GM23338 (cell line): ENCODE data around the gene ZNF491. TPM values are rescaled to one million over a fixed set of nuclear protein-coding genes. Genes with fewer than 3 reads are reported as not detected.

Experiments
- ATAC-seq: fragments of 200-7000 bp; cut with Tn5 transposase; 3 replicates; pipeline ENCODE4 v1.9.1; 2020
- DNase-seq: peaks from one replicate; pipeline ENCODE4 v3.0.0-alpha.2; 2015; ENCODE audit warnings: low spot score
- H2AFZ ChIP-seq: fragments of 200-600 bp; sonication (generic); 2 replicates; pipeline ENCODE4 v1.8.0; 2016; ENCODE audit warnings: antibody characterized with exemption, mild to moderate bottlenecking, moderate library complexity
- H3F3A ChIP-seq: fragments of 200-600 bp; sonication (generic); replicated peaks from 2 replicates; pipeline ENCODE4 v1.8.0; 2017; ENCODE audit warnings: antibody characterized with exemption, mixed run types, low read depth
- H3K27ac ChIP-seq: fragments of 200-600 bp; sonication (generic); 2 replicates; pipeline ENCODE4 v1.6.1; 2016; ENCODE audit warnings: low read depth
- H3K27me3 ChIP-seq: fragments of 200-600 bp; sonication (generic); 2 replicates; pipeline ENCODE4 v1.8.0; 2016; ENCODE audit warnings: mild to moderate bottlenecking, mixed run types, moderate library complexity; ENCODE audit not compliant: insufficient read depth
- H3K36me3 ChIP-seq: fragments of 200-600 bp; sonication (generic); 2 replicates; pipeline ENCODE4 v1.8.0; 2016; ENCODE audit warnings: mild to moderate bottlenecking; ENCODE audit not compliant: insufficient read depth
- H3K4me1 ChIP-seq: fragments of 200-600 bp; sonication (generic); 2 replicates; pipeline ENCODE4 v1.8.0; 2016; ENCODE audit warnings: mild to moderate bottlenecking, moderate library complexity; ENCODE audit not compliant: insufficient read depth
- H3K4me2 ChIP-seq: fragments of 200-600 bp; sonication (generic); 2 replicates; pipeline ENCODE4 v1.7.1; 2017; ENCODE audit warnings: mixed run types
- H3K4me3 ChIP-seq: fragments of 200-600 bp; sonication (generic); 2 replicates; pipeline ENCODE4 v1.6.1; 2016; ENCODE audit warnings: mixed run types
- H3K79me2 ChIP-seq: fragments of 200-600 bp; sonication (generic); replicated peaks from 2 replicates; pipeline ENCODE4 v1.8.0; 2017; ENCODE audit warnings: mild to moderate bottlenecking; ENCODE audit not compliant: insufficient read depth
- H3K9me2 ChIP-seq: fragments of 200-600 bp; sonication (generic); 2 replicates; pipeline ENCODE4 v1.8.0; 2017; ENCODE audit not compliant: insufficient read depth
- H4K20me1 ChIP-seq: fragments of 200-600 bp; sonication (generic); replicated peaks from 2 replicates; pipeline ENCODE4 v1.8.0; 2017; ENCODE audit warnings: mild to moderate bottlenecking; ENCODE audit not compliant: insufficient read depth
- H3K27ac Mint-ChIP-seq: 2 replicates; pipeline ENCODE4 v1.8.0; 2020; ENCODE audit warnings: inconsistent platforms, mild to moderate bottlenecking, moderate library complexity, mixed read lengths
- H3K27me3 Mint-ChIP-seq: 3 replicates; pipeline ENCODE4 v1.8.0; 2022; ENCODE audit warnings: low read depth, mild to moderate bottlenecking, moderate library complexity, mixed read lengths, inconsistent platforms; ENCODE audit not compliant: insufficient read depth, poor library complexity
- H3K36me3 Mint-ChIP-seq: 3 replicates; pipeline ENCODE4 v1.8.0; 2021; ENCODE audit warnings: low read depth, mild to moderate bottlenecking, inconsistent platforms, moderate library complexity, mixed read lengths
- H3K4me1 Mint-ChIP-seq: 3 replicates; pipeline ENCODE4 v1.8.0; 2020; ENCODE audit warnings: mild to moderate bottlenecking, inconsistent platforms, mixed read lengths
- H3K4me3 Mint-ChIP-seq: 3 replicates; pipeline ENCODE4 v1.8.0; 2021; ENCODE audit warnings: moderate library complexity, mild to moderate bottlenecking, inconsistent platforms, mixed read lengths
- H3K9me3 Mint-ChIP-seq: 3 replicates; pipeline ENCODE4 v1.8.0; 2020; ENCODE audit warnings: moderate library complexity, mild to moderate bottlenecking, inconsistent platforms, mixed read lengths
- CREB1 ChIP-seq: fragments of 250-450 bp; sonication (Bioruptor Pico); IDR thresholded peaks from 2 replicates; pipeline ENCODE4 v1.5.0; 2020; ENCODE audit warnings: low read depth, mild to moderate bottlenecking, moderate library complexity
- EZH2phosphoT487 ChIP-seq: fragments of 200-600 bp; sonication (generic); IDR thresholded peaks from one replicate; pipeline ENCODE4 v1.8.1; 2018; ENCODE audit warnings: antibody characterized with exemption; ENCODE audit not compliant: unreplicated experiment
- NANOG ChIP-seq: IDR thresholded peaks from 2 replicates; pipeline ENCODE4 v1.6.1; 2016; ENCODE audit warnings: antibody characterized with exemption, borderline replicate concordance
- POLR2AphosphoS5 ChIP-seq: IDR thresholded peaks from 2 replicates; pipeline ENCODE4 v1.6.1; 2016; ENCODE audit warnings: antibody characterized with exemption, low read depth
- REST ChIP-seq: IDR thresholded peaks from one replicate; pipeline ENCODE4 v1.6.1; 2018; ENCODE audit warnings: antibody characterized with exemption; ENCODE audit not compliant: unreplicated experiment
- STAT1 ChIP-seq: IDR thresholded peaks from one replicate; pipeline ENCODE4 v1.6.1; 2016; ENCODE audit warnings: antibody characterized with exemption; ENCODE audit not compliant: unreplicated experiment
- ZNF114 ChIP-seq: fragments of 250-450 bp; sonication (Bioruptor Pico); IDR thresholded peaks from 2 replicates; pipeline ENCODE4 v1.5.0; 2020; ENCODE audit warnings: mild to moderate bottlenecking, moderate library complexity
- polyA plus RNA-seq: library from polyadenylated mRNA; unstranded; fragments of >200 nt; fragmentation: Nextera tagmentation; extraction: Ambion mirVana; gene quantifications from 2 replicates; pipeline ENCODE4 v1.2.1, GENCODE V29; 2016
- total RNA-seq: library from RNA; depleted of rRNA; stranded (reverse); fragments of >200 nt; shearing (Covaris generic); gene quantifications from 2 replicates; pipeline ENCODE4 v1.2.3, GENCODE V29; 2014
- TF ChIP-seq, protein P1 (sequence below): IDR thresholded peaks from 2 replicates; pipeline ENCODE4 v1.6.1; 2016; ENCODE audit warnings: antibody characterized with exemption
- TF ChIP-seq, protein P2 (sequence below), 2 experiments: fragments of 200-600 bp in 1 of 2; sonication (generic) in 1 of 2; conservative IDR thresholded peaks; 2 replicates each; pipeline versions ENCODE4 v1.5.1 to v1.6.1; 2016 to 2017; ENCODE audit warnings: antibody characterized with exemption in 2 of 2, low read depth in 2 of 2, mild to moderate bottlenecking in 2 of 2, moderate library complexity in 1 of 2

Gene ZNF491
- total and polyA plus RNA-seq, 2 experiments from 2014 or later, result 0.32 to 1.3 TPM

DNA sequence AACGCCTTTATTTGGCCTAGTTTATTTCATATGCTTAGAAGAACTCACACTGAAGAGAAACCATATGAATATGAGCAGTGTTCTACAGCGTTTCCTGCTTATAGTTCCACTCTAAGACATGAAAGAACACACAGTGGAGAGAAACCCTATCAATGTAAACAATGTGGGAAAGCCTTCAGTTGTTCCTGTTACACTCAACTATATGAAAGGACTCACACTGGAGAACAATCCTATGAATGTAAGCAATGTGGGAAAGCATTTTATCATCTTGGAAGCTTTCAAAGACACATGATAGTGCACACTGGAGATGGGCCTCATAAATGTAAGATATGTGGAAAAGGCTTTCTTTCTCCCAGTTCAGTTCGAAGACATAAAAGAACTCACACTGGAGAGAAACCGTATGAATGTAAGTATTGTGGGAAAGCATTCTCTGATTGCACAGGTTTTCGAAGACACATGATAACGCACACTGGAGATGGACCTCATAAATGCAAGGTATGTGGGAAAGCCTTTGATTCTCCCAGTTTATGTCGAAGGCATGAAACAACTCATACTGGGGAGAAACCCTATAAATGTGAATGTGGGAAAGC lies 17.8 kb upstream of the ZNF491 start:
- Histone ChIP-seq H3F3A (no peaks in the 10 kb centered on the region), H3K9me2 (no peaks in the 10 kb centered on the region), H3K4me2 (no peak overlapping the region), H3K27me3 (no peaks in the 10 kb centered on the region), H3K79me2 (no peaks in the 10 kb centered on the region), H3K4me3 (no peak overlapping the region), H4K20me1 (no peaks in the 10 kb centered on the region), H3K36me3 (peaks cover 15% of the 10 kb centered on the region), H2AFZ (no peak overlapping the region), H3K4me1 (no peaks in the 10 kb centered on the region), H3K27ac (no peak overlapping the region)
- H3K27me3 Mint-ChIP-seq, result no peaks in the 10 kb centered on the region
- H3K36me3 Mint-ChIP-seq, result peaks cover 9% of the 10 kb centered on the region; the same call in 2 of the 3 replicates
- H3K4me1 Mint-ChIP-seq, result no peaks in the 10 kb centered on the region
- peaks cover 86% of the 10 kb centered on the region for H3K9me3 Mint-ChIP-seq
- no peak overlapping the region for H3K4me3 Mint-ChIP-seq
- DNase-seq, result no peak
- no peak for ATAC-seq
- no peak overlapping the region for H3K27ac Mint-ChIP-seq
- TF ChIP-seq EZH2phosphoT487, result no peak
- TF ChIP-seq, protein P1, sequence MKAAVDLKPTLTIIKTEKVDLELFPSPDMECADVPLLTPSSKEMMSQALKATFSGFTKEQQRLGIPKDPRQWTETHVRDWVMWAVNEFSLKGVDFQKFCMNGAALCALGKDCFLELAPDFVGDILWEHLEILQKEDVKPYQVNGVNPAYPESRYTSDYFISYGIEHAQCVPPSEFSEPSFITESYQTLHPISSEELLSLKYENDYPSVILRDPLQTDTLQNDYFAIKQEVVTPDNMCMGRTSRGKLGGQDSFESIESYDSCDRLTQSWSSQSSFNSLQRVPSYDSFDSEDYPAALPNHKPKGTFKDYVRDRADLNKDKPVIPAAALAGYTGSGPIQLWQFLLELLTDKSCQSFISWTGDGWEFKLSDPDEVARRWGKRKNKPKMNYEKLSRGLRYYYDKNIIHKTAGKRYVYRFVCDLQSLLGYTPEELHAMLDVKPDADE, result no peak

DNA sequence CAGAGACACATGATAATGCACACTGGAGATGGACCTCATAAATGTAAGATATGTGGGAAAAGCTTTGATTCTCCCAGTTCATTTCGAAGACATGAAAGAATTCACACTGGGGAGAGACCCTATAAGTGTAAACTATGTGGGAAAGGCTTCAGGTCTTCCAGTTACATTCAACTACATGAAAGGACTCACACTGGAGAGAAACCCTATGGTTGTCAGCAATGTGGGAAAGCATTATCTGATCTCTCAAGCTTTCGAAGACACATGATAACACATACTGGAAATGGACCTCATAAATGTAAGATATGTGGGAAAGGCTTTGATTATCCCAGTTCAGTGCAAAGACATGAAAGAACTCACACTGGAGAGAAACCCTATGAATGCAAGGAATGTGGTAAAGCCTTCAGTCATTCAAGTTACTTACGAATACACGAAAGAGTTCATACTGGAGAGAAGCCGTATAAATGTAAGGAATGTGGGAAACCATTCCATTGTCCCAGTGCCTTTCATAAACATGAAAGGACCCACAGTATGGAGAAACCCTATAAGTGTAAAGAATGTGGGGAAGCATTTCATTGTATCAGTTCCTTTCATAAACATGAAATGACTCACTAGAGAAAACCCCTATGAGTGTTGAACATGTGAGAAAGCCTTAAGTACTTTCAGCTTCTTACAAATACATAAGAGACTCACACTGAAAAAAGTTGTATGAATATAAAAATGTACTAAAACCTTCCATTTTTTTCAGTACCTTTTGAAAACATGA lies 16.8 kb upstream of the ZNF491 start:
- H3K36me3 ChIP-seq, result peaks cover 15% of the 10 kb centered on the region
- H3K4me3 ChIP-seq, result no peak overlapping the region
- H3K27me3 Mint-ChIP-seq, result no peaks in the 10 kb centered on the region
- H3K9me2 ChIP-seq, result no peaks in the 10 kb centered on the region
- H2AFZ ChIP-seq, result no peak overlapping the region
- no peak overlapping the region for H3K4me3 Mint-ChIP-seq
- no peak for DNase-seq
- H3K4me2 ChIP-seq, result no peak overlapping the region
- peaks cover 86% of the 10 kb centered on the region for H3K9me3 Mint-ChIP-seq
- H3F3A ChIP-seq, result no peaks in the 10 kb centered on the region
- H3K27ac Mint-ChIP-seq, result no peak overlapping the region
- H3K27me3 ChIP-seq, result no peaks in the 10 kb centered on the region
- peaks cover 5% of the 10 kb centered on the region; the same call in 2 of the 3 replicates for H3K36me3 Mint-ChIP-seq
- no peaks in the 10 kb centered on the region for H4K20me1 ChIP-seq
- no peak for ATAC-seq
- H3K79me2 ChIP-seq, result no peaks in the 10 kb centered on the region
- no peak overlapping the region for H3K27ac ChIP-seq
- no peaks in the 10 kb centered on the region for H3K4me1 Mint-ChIP-seq
- H3K4me1 ChIP-seq, result no peaks in the 10 kb centered on the region
- TF ChIP-seq STAT1 (no peak), ZNF114 (no peak), NANOG (no peak), POLR2AphosphoS5 (no peak), EZH2phosphoT487 (no peak), CREB1 (CRISPR knock-in tag) (no peak), REST (no peak)
- TF ChIP-seq, protein P1, result no peak
- TF ChIP-seq, protein P2, sequence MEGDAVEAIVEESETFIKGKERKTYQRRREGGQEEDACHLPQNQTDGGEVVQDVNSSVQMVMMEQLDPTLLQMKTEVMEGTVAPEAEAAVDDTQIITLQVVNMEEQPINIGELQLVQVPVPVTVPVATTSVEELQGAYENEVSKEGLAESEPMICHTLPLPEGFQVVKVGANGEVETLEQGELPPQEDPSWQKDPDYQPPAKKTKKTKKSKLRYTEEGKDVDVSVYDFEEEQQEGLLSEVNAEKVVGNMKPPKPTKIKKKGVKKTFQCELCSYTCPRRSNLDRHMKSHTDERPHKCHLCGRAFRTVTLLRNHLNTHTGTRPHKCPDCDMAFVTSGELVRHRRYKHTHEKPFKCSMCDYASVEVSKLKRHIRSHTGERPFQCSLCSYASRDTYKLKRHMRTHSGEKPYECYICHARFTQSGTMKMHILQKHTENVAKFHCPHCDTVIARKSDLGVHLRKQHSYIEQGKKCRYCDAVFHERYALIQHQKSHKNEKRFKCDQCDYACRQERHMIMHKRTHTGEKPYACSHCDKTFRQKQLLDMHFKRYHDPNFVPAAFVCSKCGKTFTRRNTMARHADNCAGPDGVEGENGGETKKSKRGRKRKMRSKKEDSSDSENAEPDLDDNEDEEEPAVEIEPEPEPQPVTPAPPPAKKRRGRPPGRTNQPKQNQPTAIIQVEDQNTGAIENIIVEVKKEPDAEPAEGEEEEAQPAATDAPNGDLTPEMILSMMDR (conservative IDR thresholded peaks at IDR 0.05; ENCODE audit: low read depth in 2 of 2), result no peak
